Nephron (organoid): Measurements from ENCODE around the gene YY1AP1.
A peak's percentile ranks its signal among the peaks of the same experiment; 100 is the strongest.
"Not testable (repeated sequence)": the region's sequence is repeated elsewhere in the genome, so short reads cannot be mapped to it uniquely, and the experiment has no call there.

ENCODE experiments used
- H3K27ac Mint-ChIP-seq, 3 experiments: 2 replicates each; pipeline ENCODE4 v1.8.0; 2020; ENCODE audit warnings: mixed read lengths in 3 of 3, mild to moderate bottlenecking in 2 of 3, moderate library complexity in 1 of 3
- H3K27me3 Mint-ChIP-seq: 2 replicates; pipeline ENCODE4 v1.8.0; 2021; ENCODE audit warnings: low read depth, mild to moderate bottlenecking, moderate library complexity, mixed read lengths
- H3K36me3 Mint-ChIP-seq: 2 replicates; pipeline ENCODE4 v1.8.0; 2020; ENCODE audit warnings: low read depth, mixed read lengths
- H3K4me1 Mint-ChIP-seq: 2 replicates; pipeline ENCODE4 v1.8.0; 2020; ENCODE audit warnings: mixed read lengths
- H3K4me3 Mint-ChIP-seq, 3 experiments: 2 replicates each; pipeline ENCODE4 v1.8.0; 2020; ENCODE audit warnings: mild to moderate bottlenecking in 3 of 3, mixed read lengths in 3 of 3, moderate library complexity in 2 of 3
- H3K9me3 Mint-ChIP-seq: 2 replicates; pipeline ENCODE4 v1.8.0; 2020; ENCODE audit warnings: mixed read lengths
- TF ChIP-seq, protein P1 (sequence below), 3 experiments: fragments of 200-600 bp; sonication (generic); IDR thresholded peaks; one replicate each; pipeline ENCODE4 v1.5.0; 2021; ENCODE audit warnings: antibody characterized with exemption in 3 of 3; ENCODE audit not compliant: unreplicated experiment in 3 of 3

The YY1AP1 gene

DNA sequence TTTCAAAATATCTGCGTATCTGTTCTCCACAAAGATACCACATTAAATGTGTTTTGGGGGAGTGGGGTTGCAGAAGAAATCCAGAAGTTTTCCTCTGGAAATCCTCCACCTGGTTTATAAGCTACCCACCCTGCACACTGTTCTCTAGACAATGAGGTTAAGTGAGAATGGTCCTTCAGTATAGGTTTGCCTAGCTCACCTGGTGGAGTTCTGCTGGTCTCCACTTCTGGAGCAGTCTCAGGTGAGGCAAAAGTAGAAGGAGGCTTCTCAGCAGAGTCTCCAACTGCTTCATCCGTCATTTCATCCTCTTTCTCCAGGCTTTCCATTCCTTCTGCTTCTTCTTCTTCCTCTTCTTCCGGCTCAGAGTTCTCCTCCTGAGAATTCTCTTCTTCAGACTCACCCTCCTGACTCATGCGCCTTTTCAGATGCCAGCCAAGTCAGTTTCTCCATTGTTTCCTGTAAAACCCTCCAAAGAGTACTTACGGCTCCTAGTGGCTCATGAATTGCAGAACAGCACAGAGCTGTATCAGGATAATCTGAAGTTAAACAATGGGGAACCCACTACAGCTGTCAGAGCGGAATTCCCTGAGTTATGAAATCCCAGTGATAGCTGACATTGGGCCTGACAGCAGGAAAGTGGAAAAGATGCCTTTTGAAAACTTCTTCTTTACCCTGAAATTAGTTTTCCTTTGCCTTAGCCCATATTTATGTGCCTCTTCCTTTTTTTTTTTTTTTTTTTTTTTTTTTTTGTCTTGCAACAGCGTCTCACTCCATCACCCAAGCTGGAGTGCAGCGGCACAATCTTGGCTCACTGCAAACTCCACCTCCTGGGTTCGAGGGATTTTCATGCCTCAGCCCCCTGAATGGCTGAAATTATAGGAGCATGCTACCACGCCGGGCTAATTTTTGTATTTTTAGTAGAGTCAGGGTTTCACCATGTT, 40.1 kb downstream of the YY1AP1 start:
- TF ChIP-seq, protein P1, sequence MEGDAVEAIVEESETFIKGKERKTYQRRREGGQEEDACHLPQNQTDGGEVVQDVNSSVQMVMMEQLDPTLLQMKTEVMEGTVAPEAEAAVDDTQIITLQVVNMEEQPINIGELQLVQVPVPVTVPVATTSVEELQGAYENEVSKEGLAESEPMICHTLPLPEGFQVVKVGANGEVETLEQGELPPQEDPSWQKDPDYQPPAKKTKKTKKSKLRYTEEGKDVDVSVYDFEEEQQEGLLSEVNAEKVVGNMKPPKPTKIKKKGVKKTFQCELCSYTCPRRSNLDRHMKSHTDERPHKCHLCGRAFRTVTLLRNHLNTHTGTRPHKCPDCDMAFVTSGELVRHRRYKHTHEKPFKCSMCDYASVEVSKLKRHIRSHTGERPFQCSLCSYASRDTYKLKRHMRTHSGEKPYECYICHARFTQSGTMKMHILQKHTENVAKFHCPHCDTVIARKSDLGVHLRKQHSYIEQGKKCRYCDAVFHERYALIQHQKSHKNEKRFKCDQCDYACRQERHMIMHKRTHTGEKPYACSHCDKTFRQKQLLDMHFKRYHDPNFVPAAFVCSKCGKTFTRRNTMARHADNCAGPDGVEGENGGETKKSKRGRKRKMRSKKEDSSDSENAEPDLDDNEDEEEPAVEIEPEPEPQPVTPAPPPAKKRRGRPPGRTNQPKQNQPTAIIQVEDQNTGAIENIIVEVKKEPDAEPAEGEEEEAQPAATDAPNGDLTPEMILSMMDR (IDR thresholded peaks at IDR 0.05; ENCODE audit: unreplicated experiment in 3 of 3): no peak
- Mint-ChIP-seq H3K4me3 (peak overlapping the region in 2 of 3 experiments; percentile 53 to 60), H3K4me1 (peaks cover 21% of the 10 kb centered on the region), H3K36me3 (no peaks in the 10 kb centered on the region), H3K27ac (peak overlapping the region in 2 of 3 experiments; percentile 57 to 83), H3K27me3 (no peaks in the 10 kb centered on the region), H3K9me3 (peaks cover 5% of the 10 kb centered on the region)

DNA sequence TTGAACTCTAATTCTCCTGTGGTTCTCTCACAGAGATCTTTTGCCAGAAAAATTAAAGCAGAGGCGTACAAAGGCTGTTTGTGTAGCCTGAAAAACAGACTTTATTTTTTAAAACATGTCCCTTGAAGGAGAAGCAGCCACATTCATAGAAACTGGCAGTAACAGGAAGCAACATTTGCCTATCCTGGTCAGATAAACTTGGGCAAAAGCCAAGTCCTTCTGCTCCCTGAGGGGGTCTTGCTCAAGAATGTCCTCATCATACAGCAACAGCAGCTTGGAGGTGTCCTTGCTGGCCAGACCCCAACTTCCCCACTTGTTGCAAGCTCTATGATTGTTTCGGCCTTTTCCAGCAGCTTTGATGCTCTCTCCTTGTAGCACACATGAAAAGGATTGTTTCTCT, 42.3 kb downstream of the YY1AP1 start:
- H3K4me1 Mint-ChIP-seq: peaks cover 21% of the 10 kb centered on the region
- H3K4me3 Mint-ChIP-seq: no peak overlapping the region
- H3K36me3 Mint-ChIP-seq: peaks cover 5% of the 10 kb centered on the region
- H3K27ac Mint-ChIP-seq: peak overlapping the region; percentile 30 to 60 (median 58)
- TF ChIP-seq, protein P1 (IDR thresholded peaks at IDR 0.05; ENCODE audit: unreplicated experiment in 3 of 3): no peak
- peaks cover 26% of the 10 kb centered on the region for H3K9me3 Mint-ChIP-seq
- no peaks in the 10 kb centered on the region for H3K27me3 Mint-ChIP-seq

DNA sequence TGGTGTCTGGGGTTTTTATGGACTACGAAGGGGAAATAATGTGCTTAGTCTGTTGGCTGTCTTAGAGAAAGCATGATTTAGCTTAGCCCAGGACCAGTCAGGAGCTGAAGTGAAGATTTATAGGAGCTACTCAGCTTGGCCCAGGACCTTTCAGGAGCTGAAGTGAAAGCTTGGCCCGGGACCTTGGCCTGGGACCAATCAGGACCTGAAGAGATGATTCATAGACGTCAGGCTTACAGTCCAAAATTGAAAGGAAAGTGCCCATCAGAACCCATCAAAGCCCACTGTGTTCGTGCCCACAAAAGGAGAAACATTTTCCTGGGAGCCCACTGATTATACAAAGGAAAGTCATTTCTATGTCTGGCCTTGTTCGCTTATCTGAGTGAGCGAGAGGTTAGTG, 42.9 kb downstream of the YY1AP1 start:
- Mint-ChIP-seq H3K9me3 (peaks cover 27% of the 10 kb centered on the region), H3K4me1 (peaks cover 21% of the 10 kb centered on the region), H3K27me3 (no peaks in the 10 kb centered on the region), H3K36me3 (peaks cover 5% of the 10 kb centered on the region), H3K27ac (peak overlapping the region; percentile 30 to 60 (median 58)), H3K4me3 (no peak overlapping the region)
- TF ChIP-seq, protein P1 (IDR thresholded peaks at IDR 0.05; ENCODE audit: unreplicated experiment in 3 of 3): no peak

DNA sequence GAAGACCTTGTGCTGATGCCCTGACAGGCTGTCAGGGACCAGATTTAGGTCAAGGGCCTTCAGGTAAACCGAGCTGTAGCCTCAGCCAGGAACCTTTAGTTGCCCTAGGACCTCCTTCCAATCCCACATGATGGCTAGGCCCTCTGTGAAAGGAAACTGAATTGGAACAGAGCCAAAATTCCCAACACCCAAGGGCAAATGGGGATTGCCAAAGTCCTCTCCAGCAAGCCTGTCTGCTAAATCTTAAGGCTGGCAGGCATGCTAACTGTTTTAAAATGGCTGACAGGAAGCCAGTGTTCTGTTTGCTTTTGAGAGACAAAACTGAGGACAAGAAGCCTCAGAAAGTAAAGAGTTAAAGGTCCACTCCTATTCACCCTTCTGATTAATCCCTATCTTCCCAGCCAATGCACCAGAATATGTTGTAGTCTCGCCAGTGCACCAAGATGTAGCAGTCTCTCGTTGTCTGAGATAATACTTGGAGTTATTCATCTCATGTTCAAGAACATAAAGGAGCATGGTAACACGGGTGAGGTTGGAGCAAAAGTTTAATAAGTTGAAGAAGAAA, 43.5 kb downstream of the YY1AP1 start:
- H3K27me3 Mint-ChIP-seq: no peaks in the 10 kb centered on the region
- H3K4me3 Mint-ChIP-seq: no peak overlapping the region
- peaks cover 30% of the 10 kb centered on the region for H3K9me3 Mint-ChIP-seq
- peaks cover 21% of the 10 kb centered on the region for H3K4me1 Mint-ChIP-seq
- TF ChIP-seq, protein P1 (IDR thresholded peaks at IDR 0.05; ENCODE audit: unreplicated experiment in 3 of 3): no peak
- H3K36me3 Mint-ChIP-seq: peaks cover 5% of the 10 kb centered on the region
- peak overlapping the region; percentile 30 to 58 (median 51) for H3K27ac Mint-ChIP-seq

DNA sequence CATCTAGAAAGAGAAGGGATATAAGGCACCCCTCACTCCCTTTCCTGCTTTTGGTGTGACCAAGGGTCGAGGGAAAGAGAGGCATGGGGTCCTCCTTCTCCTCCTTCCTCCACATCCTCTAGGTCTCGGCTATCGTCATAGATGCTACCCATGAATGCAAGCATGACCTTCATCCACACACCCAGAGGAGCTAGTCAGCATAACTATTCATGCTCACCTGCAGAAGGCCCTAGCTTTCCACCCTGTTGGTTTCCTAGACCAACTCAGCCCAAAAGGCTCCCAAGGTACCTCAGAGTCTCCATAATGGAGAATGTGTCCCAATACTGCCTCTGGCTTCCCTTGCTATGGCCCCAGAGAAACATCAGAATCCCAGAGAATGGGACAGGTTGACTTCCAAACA, 45.3 kb downstream of the YY1AP1 start:
- Mint-ChIP-seq H3K27me3 (no peaks in the 10 kb centered on the region), H3K4me1 (peaks cover 16% of the 10 kb centered on the region), H3K27ac (no peak overlapping the region), H3K9me3 (peaks cover 31% of the 10 kb centered on the region), H3K36me3 (peaks cover 5% of the 10 kb centered on the region), H3K4me3 (no peak overlapping the region)
- TF ChIP-seq, protein P1 (IDR thresholded peaks at IDR 0.05; ENCODE audit: unreplicated experiment in 3 of 3): no peak

DNA sequence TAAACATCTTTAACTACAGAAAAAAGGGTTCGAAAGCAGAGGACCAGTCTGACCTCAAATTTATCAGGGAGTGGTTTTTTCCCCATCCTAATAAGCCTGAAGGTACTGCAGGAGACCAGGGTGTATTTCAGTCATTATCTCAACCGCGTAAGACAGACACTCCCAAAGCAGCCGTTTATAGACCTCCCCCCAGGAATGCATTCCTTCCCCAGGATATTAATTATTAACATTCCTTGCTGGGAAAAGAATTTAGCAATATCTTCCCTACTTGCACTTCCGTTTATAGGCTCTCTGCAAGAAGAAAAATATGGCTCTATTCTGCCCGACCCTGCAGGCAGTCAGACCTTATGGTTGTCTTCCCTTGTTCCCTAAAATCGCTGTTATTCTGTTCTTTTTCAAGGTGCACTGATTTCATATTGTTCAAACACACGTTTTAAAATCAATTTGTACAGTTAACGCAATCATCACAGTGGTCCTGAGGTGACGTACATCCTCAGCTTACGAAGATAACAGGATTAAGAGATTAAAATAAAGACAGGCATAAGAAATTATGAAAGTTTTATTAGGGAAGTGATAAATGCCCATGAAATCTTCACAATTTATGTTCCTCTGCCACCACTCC, 45.9 kb downstream of the YY1AP1 start:
- H3K27ac Mint-ChIP-seq, H3K4me3 Mint-ChIP-seq, H3K36me3 Mint-ChIP-seq, H3K27me3 Mint-ChIP-seq: not testable (repeated sequence)
- Mint-ChIP-seq H3K9me3 (peaks cover 31% of the 10 kb centered on the region), H3K4me1 (peaks cover 16% of the 10 kb centered on the region)
